SK-N-SH treated with all-trans-retinoic acid at 6 μM for 48 hours (cell line): Measurements from ENCODE around the gene VAV3.

ENCODE experiments used
- ATAC-seq: fragments of 200-7000 bp; cut with Tn5 transposase; 3 replicates; pipeline ENCODE4 v1.9.1; 2020; ENCODE audit warnings: mild to moderate bottlenecking, moderate library complexity
- ARNTL ChIP-seq: fragments of 450-650 bp; formaldehyde crosslinking; IDR thresholded peaks from 2 replicates; pipeline ENCODE4 v1.5.0; 2020; ENCODE audit warnings: low read depth, mild to moderate bottlenecking, moderate library complexity, borderline replicate concordance
- BACH2 ChIP-seq: fragments of 250-450 bp; sonication (Bioruptor Pico); IDR thresholded peaks from 2 replicates; pipeline ENCODE4 v1.9.0; 2021; ENCODE audit warnings: mild to moderate bottlenecking, borderline replicate concordance
- CREB5 ChIP-seq: fragments of 250-450 bp; sonication (Bioruptor Pico); IDR thresholded peaks from 2 replicates; pipeline ENCODE4 v1.5.1; 2020; ENCODE audit warnings: low read depth, mild to moderate bottlenecking, moderate library complexity
- CSDC2 ChIP-seq: fragments of 250-450 bp; sonication (Bioruptor Pico); IDR thresholded peaks from 2 replicates; pipeline ENCODE4 v1.5.0; 2020; ENCODE audit warnings: mild to moderate bottlenecking, moderate library complexity
- CSRNP3 ChIP-seq: fragments of 250-450 bp; sonication (Bioruptor Pico); IDR thresholded peaks from 2 replicates; pipeline ENCODE4 v1.5.1; 2021; ENCODE audit warnings: mild to moderate bottlenecking, moderate library complexity
- ESRRG ChIP-seq: fragments of 250-450 bp; sonication (Bioruptor Pico); IDR thresholded peaks from 2 replicates; pipeline ENCODE4 v1.6.1; 2021; ENCODE audit warnings: mild to moderate bottlenecking
- GLIS3 ChIP-seq: fragments of 250-450 bp; sonication (Bioruptor Pico); IDR thresholded peaks from 2 replicates; pipeline ENCODE4 v1.5.0; 2020; ENCODE audit warnings: mild to moderate bottlenecking, moderate library complexity
- ISL1 ChIP-seq: fragments of 250-450 bp; sonication (Bioruptor Pico); IDR thresholded peaks from 2 replicates; pipeline ENCODE4 v2.1.2; 2022; ENCODE audit warnings: mild to moderate bottlenecking, moderate library complexity
- OSR1 ChIP-seq: fragments of 250-450 bp; sonication (Bioruptor Pico); IDR thresholded peaks from 2 replicates; pipeline ENCODE4 v1.8.0; 2022; ENCODE audit warnings: moderate library complexity, mild to moderate bottlenecking, inconsistent platforms
- PATZ1 ChIP-seq: fragments of 250-450 bp; sonication (Bioruptor Pico); IDR thresholded peaks from 2 replicates; pipeline ENCODE4 v1.8.0; 2020; ENCODE audit warnings: mild to moderate bottlenecking, moderate library complexity, borderline replicate concordance
- POU6F1 ChIP-seq: fragments of 250-450 bp; sonication (Bioruptor Pico); IDR thresholded peaks from 2 replicates; pipeline ENCODE4 v1.8.0; 2021; ENCODE audit warnings: low read depth, mild to moderate bottlenecking, moderate library complexity, borderline replicate concordance
- PPARA ChIP-seq: fragments of 250-450 bp; sonication (Bioruptor Pico); IDR thresholded peaks from 2 replicates; pipeline ENCODE4 v1.5.0; 2020; ENCODE audit warnings: mild to moderate bottlenecking, borderline replicate concordance
- RARB ChIP-seq: fragments of 250-450 bp; sonication (Bioruptor Pico); IDR thresholded peaks from 2 replicates; pipeline ENCODE4 v1.8.0; 2021; ENCODE audit warnings: mild to moderate bottlenecking, moderate library complexity
- SNAI2 ChIP-seq: fragments of 250-450 bp; sonication (Bioruptor Pico); IDR thresholded peaks from 2 replicates; pipeline ENCODE4 v1.5.0; 2020; ENCODE audit warnings: mild to moderate bottlenecking, moderate library complexity
- TCF4 ChIP-seq: fragments of 250-450 bp; sonication (Bioruptor Pico); IDR thresholded peaks from 2 replicates; pipeline ENCODE4 v1.8.0; 2021; ENCODE audit warnings: mild to moderate bottlenecking, moderate library complexity, borderline replicate concordance
- TOX ChIP-seq: fragments of 250-450 bp; sonication (Bioruptor Pico); IDR thresholded peaks from 2 replicates; pipeline ENCODE4 v1.8.0; 2021; ENCODE audit warnings: mild to moderate bottlenecking, moderate library complexity, borderline replicate concordance
- TSHZ2 ChIP-seq: fragments of 250-450 bp; sonication (Bioruptor Pico); IDR thresholded peaks from 2 replicates; pipeline ENCODE4 v1.5.0; 2020; ENCODE audit warnings: mild to moderate bottlenecking, moderate library complexity
- ZC3H10 ChIP-seq: fragments of 250-450 bp; sonication (Bioruptor Pico); IDR thresholded peaks from 2 replicates; pipeline ENCODE4 v1.5.1; 2021; ENCODE audit warnings: mild to moderate bottlenecking, moderate library complexity
- ZFP3 ChIP-seq: fragments of 250-450 bp; sonication (Bioruptor Pico); IDR thresholded peaks from 2 replicates; pipeline ENCODE4 v1.5.0; 2020; ENCODE audit warnings: mild to moderate bottlenecking, moderate library complexity
- ZFP30 ChIP-seq: fragments of 450-650 bp; formaldehyde crosslinking; IDR thresholded peaks from 2 replicates; pipeline ENCODE4 v1.5.0; 2022; ENCODE audit warnings: mild to moderate bottlenecking, moderate library complexity
- ZNF565 ChIP-seq: fragments of 450-650 bp; formaldehyde crosslinking; conservative IDR thresholded peaks from 2 replicates; pipeline ENCODE4 v1.5.0; 2020; ENCODE audit warnings: low read depth, mild to moderate bottlenecking, moderate library complexity
- ZNF70 ChIP-seq: fragments of 450-650 bp; formaldehyde crosslinking; IDR thresholded peaks from 2 replicates; pipeline ENCODE4 v1.5.0; 2020; ENCODE audit warnings: mild to moderate bottlenecking, moderate library complexity
- ZNF8 ChIP-seq: fragments of 450-650 bp; formaldehyde crosslinking; IDR thresholded peaks from 2 replicates; pipeline ENCODE4 v1.5.0; 2020; ENCODE audit warnings: mild to moderate bottlenecking, moderate library complexity

Gene VAV3

GRCh38 chr1:107590087-107590486 is 374.9 kb downstream of the VAV3 start (continued):
- no peak for TF ChIP-seq BACH2 (CRISPR knock-in tag)
- no peak for TF ChIP-seq POU6F1 (CRISPR knock-in tag)

- TF ChIP-seq ISL1 = no peak
- TF ChIP-seq GLIS3 (CRISPR knock-in tag) = no peak
- no peak for TF ChIP-seq CSDC2 (CRISPR knock-in tag)
- TF ChIP-seq TSHZ2 (CRISPR knock-in tag) = no peak
- no peak for TF ChIP-seq ZFP30 (CRISPR knock-in tag)
- no peak for TF ChIP-seq RARB (CRISPR knock-in tag)
- no peak for TF ChIP-seq ZFP3 (CRISPR knock-in tag)
- TF ChIP-seq TOX (CRISPR knock-in tag) = no peak
- no peak for TF ChIP-seq OSR1 (CRISPR knock-in tag)
- TF ChIP-seq ZNF8 (CRISPR knock-in tag) = no peak
- no peak for TF ChIP-seq POU6F1 (CRISPR knock-in tag)
- TF ChIP-seq ZC3H10 (CRISPR knock-in tag) = no peak
- TF ChIP-seq ESRRG (CRISPR knock-in tag) = no peak
- TF ChIP-seq CSRNP3 = no peak
- no peak for TF ChIP-seq TCF4 (CRISPR knock-in tag)
- TF ChIP-seq ARNTL = no peak
- ATAC-seq = no peak
Observed at GRCh38 chr1:107588321-107588720, 376.7 kb downstream of the VAV3 start.

- no peak for ATAC-seq
- TF ChIP-seq ZFP30 (CRISPR knock-in tag) = no peak
- no peak for TF ChIP-seq ZNF70 (CRISPR knock-in tag)
- no peak for TF ChIP-seq ZC3H10 (CRISPR knock-in tag)
- TF ChIP-seq PATZ1 (CRISPR knock-in tag) = no peak
- no peak for TF ChIP-seq ISL1
- TF ChIP-seq TCF4 (CRISPR knock-in tag) = no peak
- TF ChIP-seq CSRNP3 = no peak
- TF ChIP-seq SNAI2 (CRISPR knock-in tag) = no peak
- no peak for TF ChIP-seq TOX (CRISPR knock-in tag)
- TF ChIP-seq CSDC2 (CRISPR knock-in tag) = no peak
- no peak for TF ChIP-seq TSHZ2 (CRISPR knock-in tag)
- TF ChIP-seq ZNF565 (CRISPR knock-in tag) = no peak
- TF ChIP-seq GLIS3 (CRISPR knock-in tag) = no peak
- TF ChIP-seq ESRRG (CRISPR knock-in tag) = no peak
- no peak for TF ChIP-seq ZNF8 (CRISPR knock-in tag)
- no peak for TF ChIP-seq PPARA
- TF ChIP-seq ZFP3 (CRISPR knock-in tag) = no peak
- no peak for TF ChIP-seq CREB5 (CRISPR knock-in tag)
- TF ChIP-seq, all 23 proteins: peak for 0
Observed at GRCh38 chr1:107575226-107575625, 389.8 kb downstream of the VAV3 start.
